ENCODE data around the gene FOCAD. TPM values are rescaled to one million over a fixed set of nuclear protein-coding genes. Genes with fewer than 3 reads are reported as not detected.
"Not testable (repeated sequence)": the region's sequence is repeated elsewhere in the genome, so short reads cannot be mapped to it uniquely, and the experiment has no call there.

Gene FOCAD, protein sequence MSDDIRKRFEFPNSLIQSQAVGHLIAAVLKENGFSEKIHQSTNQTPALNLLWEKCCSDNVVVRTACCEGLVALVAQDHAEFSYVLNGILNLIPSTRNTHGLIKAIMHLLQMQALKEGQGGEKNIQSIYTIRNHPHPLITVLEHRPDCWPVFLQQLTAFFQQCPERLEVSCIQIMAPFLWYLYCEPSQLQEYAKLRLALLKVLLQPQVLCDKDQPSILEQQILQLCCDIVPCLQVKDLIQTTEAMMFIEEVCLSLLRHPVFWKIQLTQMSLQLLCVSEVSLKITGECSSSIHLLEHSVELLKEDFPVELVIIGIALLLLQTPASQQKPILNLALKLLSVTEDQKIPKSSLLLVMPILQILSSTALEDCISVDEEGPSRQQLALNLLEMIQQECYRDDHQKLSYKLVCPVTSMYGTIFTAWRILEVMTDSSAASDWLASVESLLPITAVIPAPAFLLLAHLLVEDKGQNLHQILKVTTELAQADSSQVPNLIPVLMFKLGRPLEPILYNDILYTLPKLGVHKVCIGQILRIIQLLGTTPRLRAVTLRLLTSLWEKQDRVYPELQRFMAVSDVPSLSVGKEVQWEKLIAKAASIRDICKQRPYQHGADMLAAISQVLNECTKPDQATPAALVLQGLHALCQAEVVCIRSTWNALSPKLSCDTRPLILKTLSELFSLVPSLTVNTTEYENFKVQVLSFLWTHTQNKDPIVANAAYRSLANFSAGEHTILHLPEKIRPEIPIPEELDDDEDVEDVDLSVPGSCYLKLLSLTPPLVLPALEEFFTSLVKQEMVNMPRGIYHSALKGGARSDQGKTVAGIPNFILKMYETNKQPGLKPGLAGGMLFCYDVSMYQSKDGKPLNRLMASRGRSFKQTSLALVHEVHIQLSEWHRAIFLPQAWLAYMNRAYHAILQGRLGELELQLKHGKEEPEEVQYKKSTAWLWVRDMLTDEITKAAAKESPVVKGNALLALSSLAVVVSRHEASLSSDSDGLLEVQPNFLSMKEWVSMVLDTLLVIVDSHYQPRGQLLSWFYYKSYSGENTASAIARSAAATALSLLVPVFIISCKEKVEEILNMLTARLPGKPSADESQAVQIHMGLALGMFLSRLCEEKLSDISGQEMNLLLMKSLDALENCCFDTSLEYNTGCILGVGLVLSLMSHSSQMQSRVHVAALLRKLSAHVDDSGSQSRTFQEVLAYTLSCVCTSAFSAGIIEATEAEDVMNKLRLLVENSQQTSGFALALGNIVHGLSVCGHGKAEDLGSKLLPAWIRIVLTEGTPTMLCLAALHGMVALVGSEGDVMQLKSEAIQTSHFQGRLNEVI (N-terminal part only)
- polyA plus RNA-seq (ENCODE audit: insufficient read length in 10 of 10), result 10 to 100 TPM; 14.8 to 21.1 (median 17.6) TPM
- long read RNA-seq, donor 1, result 0 reads
- long read RNA-seq, donor 2, partial matches to known transcripts, result 5 of 6 reads
- long read RNA-seq, donor 2, other reads (novel, unspliced or antisense), result 0 of 6 reads
- long read RNA-seq, donor 3, result 0 reads
- long read RNA-seq, donor 4, result 0 reads
- long read RNA-seq, donor 5, partial matches to known transcripts, result 7 of 7 reads
- long read RNA-seq, donor 5, other reads (novel, unspliced or antisense), result 0 of 7 reads
- long read RNA-seq, donor 6, partial matches to known transcripts, result 15 of 15 reads
- long read RNA-seq, donor 6, other reads (novel, unspliced or antisense), result 0 of 15 reads
- long read RNA-seq, donor 7, result 0 reads
- long read RNA-seq, donor 8, partial matches to known transcripts, result 16 of 16 reads
- long read RNA-seq, donor 8, other reads (novel, unspliced or antisense), result 0 of 16 reads
- long read RNA-seq, donor 9, result 0 reads

DNA sequence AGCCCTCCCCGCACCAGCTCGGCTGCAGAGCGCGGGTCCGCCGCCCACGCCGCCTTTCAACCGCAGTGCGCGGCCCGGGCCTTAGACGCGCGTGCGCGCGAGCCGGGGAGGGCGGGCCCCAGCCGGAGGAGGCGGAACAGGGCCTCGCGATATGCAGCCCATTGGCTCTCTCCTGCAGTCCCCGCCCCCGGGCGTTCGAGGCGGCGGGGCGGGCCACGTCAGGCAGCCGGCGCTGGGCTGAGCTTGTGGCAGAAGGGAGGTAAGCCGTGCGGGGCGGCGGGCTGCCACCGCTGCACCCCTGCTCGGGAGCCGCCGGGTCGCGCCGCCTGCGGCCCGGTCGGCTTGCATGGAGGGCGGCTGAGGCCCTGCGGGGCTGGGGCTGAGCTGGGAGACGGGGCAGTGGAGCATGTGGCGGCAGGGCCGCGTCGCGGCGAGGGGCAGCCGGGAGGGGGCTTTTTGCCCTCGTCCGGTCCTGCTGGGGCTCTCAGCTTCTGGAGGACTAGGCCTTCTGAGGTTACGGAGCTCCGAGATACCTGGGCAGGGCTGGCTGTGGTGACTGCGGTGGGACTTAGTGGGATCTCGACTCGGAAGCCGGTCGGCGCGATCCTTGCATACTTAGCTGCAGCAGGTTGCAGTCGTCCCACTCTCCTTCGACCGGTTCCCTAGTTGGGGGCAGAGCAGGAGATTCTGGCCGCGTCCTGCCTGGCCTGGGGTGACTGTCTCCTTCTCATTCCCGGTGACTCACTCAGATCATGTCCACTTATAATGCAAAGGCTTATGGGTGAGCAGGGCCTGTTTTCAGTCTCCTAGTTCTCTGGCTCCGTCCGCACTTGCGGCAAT is at the start of gene FOCAD:
Gene FOCAD, plus strand, starts transcription at position 225 of the 840 bp plus-strand sequence. CDS start 31,095 bp downstream, outside the sequence.
- DNase-seq, result peak; percentile 94 to 98 (median 97)

DNA sequence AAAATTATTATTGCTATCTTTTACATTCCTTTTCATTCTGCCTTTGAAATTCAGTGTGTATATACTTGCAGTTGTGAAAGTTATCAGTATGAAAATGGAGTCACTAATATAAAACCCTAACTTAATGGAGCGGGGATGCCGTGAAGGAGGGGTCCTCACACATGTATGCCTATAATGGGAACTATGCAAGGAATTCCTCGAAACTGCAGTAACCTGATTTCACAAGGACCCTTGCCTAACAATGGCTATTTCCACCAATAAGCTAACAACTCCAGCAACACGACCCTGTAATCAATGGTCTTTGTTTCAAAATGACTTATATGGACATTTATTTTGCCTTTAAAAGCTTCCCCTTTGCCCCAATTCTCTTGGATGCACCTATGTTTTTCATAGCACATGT is 49.2 kb upstream of the FOCAD start:
- no peak for DNase-seq

DNA sequence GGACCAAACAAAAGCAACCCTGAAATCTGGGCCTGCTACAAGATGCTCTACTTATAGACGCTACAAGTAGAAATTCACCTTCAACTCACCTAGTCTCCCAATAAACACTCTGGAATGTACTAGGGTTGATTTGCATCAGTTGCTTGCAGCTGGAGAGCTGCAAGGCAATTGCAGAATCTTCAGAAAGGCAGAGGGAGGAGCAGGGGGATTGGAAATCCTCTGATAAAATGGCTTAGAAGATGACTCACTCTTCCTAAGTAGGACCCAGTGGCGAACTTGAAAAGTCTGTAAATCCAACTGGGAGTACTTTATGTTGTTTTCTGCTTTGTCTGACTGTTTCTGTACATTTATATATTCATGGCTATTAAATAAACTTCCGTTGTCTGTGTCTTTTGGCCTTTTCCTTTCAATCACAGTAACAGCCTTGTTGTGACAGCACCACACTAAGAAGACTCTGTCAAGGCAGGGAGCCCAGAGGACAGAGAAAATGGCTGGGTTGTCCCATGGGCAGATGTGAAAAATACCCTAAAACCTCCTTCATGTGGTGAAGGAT is 47.1 kb upstream of the FOCAD start:
- DNase-seq, result no peak

DNA sequence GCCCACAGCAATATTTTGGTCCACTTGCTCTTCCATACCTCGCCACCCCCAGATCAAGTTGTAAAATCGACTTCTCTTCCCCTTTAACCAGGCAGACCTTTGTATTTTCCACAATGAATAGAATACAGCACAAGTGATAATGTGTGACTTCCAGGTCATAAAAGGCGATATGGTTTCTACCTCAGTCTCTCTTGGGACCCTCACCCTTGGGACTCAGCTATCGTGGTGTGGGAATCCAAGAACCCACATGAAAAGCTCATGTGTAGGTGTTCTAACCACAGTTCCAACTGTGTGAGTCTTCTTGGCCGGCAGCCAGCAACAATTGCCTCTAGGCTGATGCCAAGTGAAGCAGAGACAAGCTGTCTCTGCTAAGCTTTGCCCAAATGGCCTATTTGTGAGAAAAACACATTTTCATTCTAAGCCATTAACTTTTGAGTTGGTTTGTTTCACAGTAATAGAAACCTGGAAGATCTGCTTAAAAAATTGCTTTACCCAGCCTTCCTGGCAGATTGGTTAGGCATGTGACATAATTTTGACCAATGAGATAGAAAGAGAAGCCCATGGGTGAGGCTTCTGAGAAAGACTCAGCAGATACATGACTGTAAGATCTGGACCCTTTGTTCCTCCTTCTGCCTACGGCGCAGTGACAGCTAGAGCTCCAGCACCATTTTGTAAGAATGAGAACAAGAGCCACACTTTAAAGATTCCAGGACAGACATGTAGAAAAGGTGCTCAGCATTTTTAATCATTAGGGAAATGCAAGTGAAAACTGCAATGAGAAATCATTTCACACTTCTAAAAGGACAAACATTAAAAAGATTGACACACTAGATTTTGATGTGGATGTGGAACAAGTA is 43.5 kb upstream of the FOCAD start:
- no peak for DNase-seq

DNA sequence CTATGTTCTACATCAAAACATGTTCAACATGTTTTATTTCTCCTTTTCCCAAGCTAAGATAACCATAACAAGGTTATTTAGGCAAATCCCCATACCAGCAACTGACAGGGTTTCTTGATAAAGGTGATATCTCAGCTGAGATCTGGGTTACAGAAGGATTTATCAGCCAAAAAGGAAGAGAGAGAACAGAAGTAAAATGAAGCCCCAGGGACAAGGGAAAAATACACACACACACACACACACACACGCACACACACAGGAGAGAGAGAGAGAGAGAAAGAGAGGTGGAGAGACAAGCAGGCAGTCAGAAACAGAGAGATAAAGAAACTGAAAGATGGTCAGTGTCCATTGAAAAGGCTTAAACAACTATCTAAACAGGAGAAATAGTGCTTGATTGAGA is 42.0 kb upstream of the FOCAD start:
- DNase-seq, result no peak

DNA sequence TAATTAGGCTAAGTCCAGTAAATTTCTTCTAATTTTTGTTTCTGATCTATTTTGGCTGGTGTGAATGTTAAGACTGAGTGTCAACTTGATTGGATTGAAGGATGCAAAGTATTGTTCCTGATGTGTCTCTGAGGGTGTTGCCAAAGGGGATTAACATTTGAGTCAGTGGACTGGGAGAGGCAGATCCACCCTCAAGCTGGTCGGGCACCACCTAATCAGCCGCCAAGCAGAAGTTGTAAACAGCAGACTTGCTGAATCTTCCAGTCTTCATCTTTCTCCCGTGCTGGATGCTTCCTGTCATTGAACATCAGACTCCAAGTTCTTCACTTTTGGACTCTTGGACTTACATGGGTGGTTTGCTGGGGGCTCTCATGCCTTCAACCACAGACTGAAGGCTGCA is 40.4 kb upstream of the FOCAD start:
- no peak for DNase-seq

DNA sequence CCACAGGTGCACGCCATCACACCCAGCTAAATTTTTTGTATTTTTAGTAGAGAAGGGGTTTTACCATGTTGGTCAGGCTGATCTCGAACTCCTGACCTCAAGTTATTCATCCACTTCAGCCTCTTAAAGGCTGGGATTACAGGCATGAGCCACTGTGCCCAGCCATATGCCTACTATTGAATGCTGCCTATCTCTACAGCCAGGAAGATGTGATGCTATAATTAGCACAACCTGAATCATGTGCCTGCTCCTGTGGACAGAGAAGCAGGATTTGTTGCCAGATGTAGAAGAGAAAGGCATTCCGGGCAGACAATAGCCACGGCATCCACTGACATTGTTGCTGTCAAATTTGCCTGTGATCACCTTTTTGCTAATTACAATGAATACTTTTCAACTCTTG is 37.4 kb upstream of the FOCAD start:
- DNase-seq, result no peak

DNA sequence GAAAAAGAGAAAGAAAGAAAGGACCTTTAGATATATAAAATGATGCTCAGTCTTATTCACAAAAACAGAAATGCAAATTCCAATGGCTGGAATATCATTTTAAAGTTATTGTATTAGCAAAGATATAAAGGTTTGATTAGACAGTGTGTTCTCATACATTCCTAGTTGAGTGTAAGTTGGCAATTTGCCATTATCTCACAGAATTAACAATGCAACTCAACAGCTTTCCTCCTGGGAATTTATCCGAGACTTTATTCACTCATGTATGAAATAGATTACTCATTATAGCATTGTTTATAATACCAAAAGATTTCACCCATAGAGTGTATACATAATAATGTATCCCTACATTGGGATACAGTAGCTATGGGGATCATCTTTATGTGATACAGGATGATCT is 34.7 kb upstream of the FOCAD start:
- DNase-seq, result no peak

DNA sequence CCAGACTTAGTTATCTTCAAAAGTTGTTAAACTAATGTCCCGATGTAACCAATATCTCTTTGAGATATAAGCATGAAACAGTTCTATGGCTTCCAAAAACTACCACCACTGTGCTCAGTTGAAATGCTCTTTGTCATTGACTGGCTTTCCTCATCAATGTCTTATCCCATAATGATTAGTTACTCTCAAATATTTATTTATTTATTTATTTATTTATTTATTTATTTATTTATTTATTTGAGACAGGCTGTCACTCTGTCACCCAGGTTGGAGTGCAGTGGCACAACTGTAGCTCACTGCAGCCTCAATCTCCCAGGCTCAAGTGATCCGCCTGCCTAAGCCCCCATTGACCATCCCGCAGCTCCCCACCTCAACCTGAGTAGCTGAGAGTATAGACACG is 33.7 kb upstream of the FOCAD start:
- DNase-seq, result no peak

DNA sequence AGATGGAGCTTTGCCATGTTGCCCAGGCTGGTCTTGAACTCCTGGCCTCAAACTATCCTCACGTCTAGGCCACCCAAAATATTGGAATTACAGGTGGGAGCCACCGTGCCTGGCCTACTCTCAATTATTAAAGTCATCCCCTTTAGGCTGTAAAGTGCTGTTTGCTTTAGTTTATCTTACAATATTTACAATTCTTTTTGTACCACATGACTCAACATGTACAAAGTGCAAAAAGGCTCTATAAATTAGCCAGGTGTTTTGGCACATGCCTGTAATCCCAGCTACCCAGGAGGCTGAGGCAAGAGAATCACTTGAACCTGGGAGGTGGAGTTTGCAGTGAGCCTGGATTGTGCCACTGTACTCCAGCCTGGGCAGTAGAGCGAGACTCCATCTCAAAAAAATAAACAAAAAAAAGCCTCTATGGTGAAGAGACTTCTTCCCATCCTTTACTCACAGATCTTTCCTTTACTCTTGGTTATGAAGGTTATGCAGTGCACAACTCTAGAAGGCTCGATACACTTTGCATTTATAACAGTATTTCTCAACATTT is 33.2 kb upstream of the FOCAD start:
- no peak for DNase-seq

DNA sequence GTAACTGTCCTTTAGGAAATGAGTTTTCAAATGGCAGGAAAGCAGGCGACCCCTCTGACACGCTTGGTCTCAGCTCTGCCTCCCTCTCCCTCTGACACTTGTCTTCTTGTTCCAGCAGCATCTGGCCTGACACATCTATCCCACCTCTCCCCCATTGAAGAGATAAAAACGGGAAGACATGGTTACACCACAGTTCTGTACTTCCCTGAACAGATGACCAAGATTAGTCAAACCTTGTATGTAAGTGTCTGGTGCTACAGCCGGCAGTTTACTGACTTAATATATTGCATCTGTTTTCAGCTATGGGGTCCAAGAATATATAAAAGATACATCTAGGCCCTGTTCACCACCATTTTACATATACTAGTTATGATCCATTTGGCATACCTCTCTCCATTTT is 32.1 kb upstream of the FOCAD start:
- no peak for DNase-seq

DNA sequence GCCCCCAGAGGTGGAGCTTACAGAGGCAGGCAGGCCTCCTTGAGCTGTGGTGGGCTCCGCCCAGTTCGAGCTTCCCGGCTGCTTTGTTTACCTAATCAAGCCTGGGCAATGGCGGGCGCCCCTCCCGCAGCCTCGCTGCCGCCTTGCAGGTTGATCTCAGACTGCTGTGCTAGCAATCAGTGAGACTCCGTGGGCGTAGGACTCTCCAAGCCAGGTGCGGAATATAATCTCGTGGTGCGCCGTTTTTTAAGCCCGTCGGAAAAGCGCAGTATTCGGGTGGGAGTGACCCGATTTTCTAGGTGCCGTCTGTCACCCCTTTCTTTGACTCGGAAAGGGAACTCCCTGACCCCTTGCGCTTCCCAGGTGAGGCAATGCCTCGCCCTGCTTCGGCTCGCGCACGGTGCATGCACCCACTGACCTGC is 25.8 kb upstream of the FOCAD start:
- DNase-seq, result not testable (repeated sequence)

DNA sequence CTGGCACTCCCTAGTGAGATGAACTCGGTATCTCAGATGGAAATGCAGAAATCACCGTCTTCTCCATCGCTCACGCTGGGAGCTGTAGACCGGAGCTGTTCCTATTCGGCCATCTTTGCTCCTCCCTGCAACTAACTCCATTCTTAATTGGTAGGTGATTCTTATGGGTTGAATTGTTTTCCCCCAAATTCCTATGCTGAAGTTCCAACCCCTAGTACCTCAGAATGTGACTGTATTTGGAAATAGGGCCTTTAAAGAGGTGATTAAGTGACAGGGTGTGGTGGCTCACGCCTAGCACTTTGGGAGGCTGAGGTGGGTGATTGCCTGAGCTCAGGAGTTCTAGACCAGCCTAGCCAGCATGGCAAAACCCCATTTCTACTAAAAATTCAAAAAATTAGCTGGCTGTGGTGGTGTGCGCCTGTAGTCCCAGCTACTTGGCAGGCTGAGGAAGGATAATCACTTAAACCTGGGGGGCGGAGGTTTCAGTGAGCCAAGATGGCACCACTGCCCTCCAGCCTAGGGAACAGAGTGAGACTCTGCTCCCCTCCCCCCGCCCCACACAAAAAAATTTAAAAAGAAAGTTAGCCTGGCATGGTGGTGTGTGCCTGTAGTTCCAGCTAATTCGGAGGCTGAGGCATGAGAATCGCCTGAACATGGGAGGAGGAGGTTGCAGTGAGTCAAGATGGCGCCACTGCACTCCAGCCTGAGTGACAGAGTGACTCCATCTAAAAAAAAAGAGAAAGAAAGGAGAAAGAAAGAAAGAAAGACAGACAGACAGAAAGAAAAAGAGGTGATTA is 25.2 kb upstream of the FOCAD start:
- no peak for DNase-seq

DNA sequence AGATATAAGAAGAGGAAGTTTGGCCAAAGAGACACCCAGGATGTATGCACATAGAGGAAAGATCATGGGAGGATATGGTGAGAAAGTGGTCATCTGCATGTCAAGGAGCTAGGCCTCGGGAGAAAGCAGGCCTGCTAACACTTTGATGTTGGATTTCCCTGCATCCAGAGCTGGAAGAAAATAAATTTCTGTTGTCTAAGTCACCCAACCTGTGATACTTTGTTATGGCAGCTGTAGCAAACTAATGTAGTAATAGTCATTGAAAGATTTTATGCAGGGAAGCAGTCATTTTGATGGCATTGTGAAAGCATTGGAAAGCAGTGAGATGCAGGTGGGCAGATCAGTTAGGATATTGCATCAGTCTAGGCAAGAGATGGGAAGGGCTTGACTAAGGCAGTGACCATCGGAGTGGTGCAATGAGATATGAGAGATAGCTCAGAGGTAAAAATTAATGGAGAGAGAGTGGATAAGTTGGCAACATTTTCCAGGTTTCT is 24.5 kb upstream of the FOCAD start:
- DNase-seq, result no peak

DNA sequence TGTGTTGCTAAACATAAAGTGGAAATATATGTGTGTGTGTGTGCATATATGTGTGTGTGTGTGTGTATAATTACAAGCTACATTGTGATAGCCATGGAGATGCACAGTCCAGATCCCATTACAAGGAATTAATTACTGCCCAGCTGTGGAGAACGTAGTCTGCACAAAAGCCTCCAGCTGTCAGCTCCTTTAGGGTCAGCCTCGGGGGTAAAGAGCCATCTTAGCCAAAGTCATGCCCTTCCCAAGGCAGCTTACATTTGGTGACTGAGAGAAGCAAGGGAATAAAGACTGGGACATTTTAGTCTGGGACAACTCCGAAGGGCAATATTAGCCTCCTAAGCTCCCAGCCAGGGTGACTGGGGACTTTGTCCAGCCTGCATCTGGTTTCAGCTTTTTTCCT is 21.9 kb upstream of the FOCAD start:
- DNase-seq, result no peak

DNA sequence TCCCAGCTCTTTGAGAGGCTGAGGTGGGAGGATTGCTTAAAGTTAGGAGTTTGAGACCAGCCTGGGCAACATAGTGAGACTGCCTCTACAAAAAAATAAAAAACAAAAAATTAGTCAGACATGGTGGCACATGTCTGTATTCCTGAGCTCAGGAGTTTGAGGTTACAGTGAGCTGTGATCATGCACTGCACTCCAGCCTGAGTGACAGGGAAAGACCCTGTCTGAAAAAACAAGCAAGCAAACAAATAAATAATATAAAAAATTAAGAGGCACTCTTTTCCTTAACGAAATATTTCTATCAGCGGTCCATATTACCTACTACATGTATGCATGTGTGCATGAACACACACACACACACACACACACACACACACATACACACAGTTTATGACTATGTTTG is 20.9 kb upstream of the FOCAD start:
- no peak for DNase-seq

DNA sequence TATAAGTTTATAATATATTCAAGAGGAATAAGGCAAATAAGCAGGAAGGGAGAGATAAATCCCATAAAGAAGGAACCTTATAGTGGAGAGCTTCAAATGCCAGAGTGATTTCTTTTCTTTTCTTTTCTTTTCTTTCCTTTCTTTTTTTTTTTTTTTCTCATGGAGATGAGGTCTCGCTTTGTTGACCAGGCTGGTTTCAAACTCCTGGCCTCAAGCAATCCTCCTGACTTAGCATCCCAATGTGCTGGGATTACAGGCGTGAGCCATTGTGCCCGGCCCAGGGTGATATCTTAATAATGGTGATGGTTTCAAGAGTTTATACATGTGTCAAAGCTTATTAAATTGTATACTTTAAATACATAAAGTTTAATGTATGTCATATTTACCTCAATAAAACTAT is 19.6 kb upstream of the FOCAD start:
- no peak for DNase-seq
